Motor neuron (in vitro differentiated cells): ENCODE results near the gene DCAF8. TPM values are rescaled to one million over a fixed set of nuclear protein-coding genes. Genes with fewer than 3 reads are reported as not detected.

Experiments
- ATAC-seq, 8 experiments: fragments of 200-7000 bp; cut with Tn5 transposase; replicated peaks in 6 of 8; 2 replicates each; pipeline ENCODE4 v1.8.0; 2021; ENCODE audit warnings: mild to moderate bottlenecking in 8 of 8, moderate library complexity in 8 of 8
- H3K27ac ChIP-seq, 2 donors: fragments of 250-450 bp; sonication (Bioruptor Pico); 2 replicates each; pipeline ENCODE4 v1.9.0; 2021; ENCODE audit warnings: antibody characterized with exemption in 2 of 2, mild to moderate bottlenecking in 2 of 2, moderate library complexity in 1 of 2
- H3K4me1 ChIP-seq, 2 donors: fragments of 250-450 bp; sonication (Bioruptor Pico); replicated peaks in 1 of 2; 2 replicates each; pipeline ENCODE4 v1.6.1; 2021; ENCODE audit warnings: antibody characterized with exemption in 2 of 2, mild to moderate bottlenecking in 2 of 2, moderate library complexity in 1 of 2
- H3K4me3 ChIP-seq, 5 donors: fragments of 250-450 bp; sonication (Bioruptor Pico); 2 replicates each; pipeline ENCODE4 v1.9.0; 2021; ENCODE audit warnings: antibody characterized with exemption in 5 of 5, mild to moderate bottlenecking in 5 of 5, moderate library complexity in 4 of 5
- WGBS, 10 experiments: fragments of 450-650 bp; shearing (Covaris generic); methylation state at CpG; one replicate each; pipeline ENCODE4 v1.0.0; 2022; 5-methylcytosine and 5-hydroxymethylcytosine counted together
- in situ Hi-C, 9 experiments: fragments of 400-800 bp; cut with MboI; loops; one replicate each; pipeline ENCODE4 v1.15.0; 2021; ENCODE audit warnings: low sequenced_read_pairs in 9 of 9, low pct_unique_long_range_greater_than_20kb in 2 of 9; ENCODE audit not compliant: unreplicated experiment in 9 of 9
- total RNA-seq, 8 experiments: library from RNA; unstranded; fragments of 300-600 nt; gene quantifications; 2 replicates each; pipeline versions ENCODE4 v1.2.3 to v1.2.4, GENCODE V29; 2022

DCAF8 gene
- total RNA-seq, 8 experiments from 2014 or later: 81.9 to 232 (median 129) TPM

GRCh38 chr1:160284782-160285344, 22.5 kb upstream of the DCAF8 start, which contains the start of gene PEX19:
TSS of gene PEX19 (minus strand) at chr1:160285133. CDS start at chr1:160285124, 9 bp downstream.
- H3K4me1 ChIP-seq: peaks cover 7 to 9% of the 10 kb centered on the region in 2 donors
- 0 to 3% (median 0%) methylated on average over 2 to 19 of the region's 27 CpGs; no CpG with 5 or more reads in 1 of the 10 experiments for WGBS, 10 experiments
- ATAC-seq: peak; percentile 95 to 100 (median 99)
- peak within 1 kb of the TSS; percentile 63 to 75 for H3K27ac ChIP-seq
- peak within 1 kb of the TSS; percentile 72 to 95 (median 87) for H3K4me3 ChIP-seq
- in situ Hi-C loops: no loop called here

- 0 to 8% (median 5%) methylated on average over 7 to 15 of the region's 15 CpGs; no CpG with 5 or more reads in 2 of the 10 experiments for WGBS, 10 experiments
- peak; percentile 44 to 68 (median 56) for ATAC-seq
- Histone ChIP-seq H3K27ac (peak overlapping the region; percentile 63 to 75), H3K4me3 (peak overlapping the region; percentile 72 to 95 (median 87)), H3K4me1 (peaks cover 7 to 9% of the 10 kb centered on the region in 2 donors)
- in situ Hi-C loops: no loop called here
Measured at GRCh38 chr1:160284220-160284781, 22.0 kb upstream of the DCAF8 start.

- 75 to 94% (median 89%) methylated on average over 1 to 7 of the region's 7 CpGs; no CpG with 5 or more reads in 1 of the 10 experiments for WGBS, 10 experiments
- Histone ChIP-seq H3K4me3 (no peak overlapping the region), H3K4me1 (peaks cover 7 to 9% of the 10 kb centered on the region in 2 donors), H3K27ac (no peak overlapping the region)
- ATAC-seq: no peak
- in situ Hi-C loops: no loop called here
Measured at GRCh38 chr1:160282807-160283206, 20.5 kb upstream of the DCAF8 start.

- Histone ChIP-seq H3K27ac (no peak overlapping the region), H3K4me3 (no peak overlapping the region), H3K4me1 (no peaks in the 10 kb centered on the region)
- 88 to 100% (median 92%) methylated on average over 2 to 4 of the region's 4 CpGs; no CpG with 5 or more reads in 4 of the 10 experiments for WGBS, 10 experiments
- in situ Hi-C loops: no loop called here
- ATAC-seq: no peak
Measured at GRCh38 chr1:160277987-160278386, 15.6 kb upstream of the DCAF8 start.

GRCh38 chr1:160277330-160277729, 15.0 kb upstream of the DCAF8 start:
- no peak overlapping the region for H3K27ac ChIP-seq
- in situ Hi-C loops: no loop called here
- 80 to 100% (median 100%) methylated on average over 1 to 2 of the region's 2 CpGs; no CpG with 5 or more reads in 2 of the 10 experiments for WGBS, 10 experiments
- H3K4me1 ChIP-seq: no peaks in the 10 kb centered on the region
- ATAC-seq: no peak
- H3K4me3 ChIP-seq: no peak overlapping the region

GRCh38 chr1:160271025-160271424, 8.7 kb upstream of the DCAF8 start:
- Histone ChIP-seq H3K4me3 (no peak overlapping the region), H3K27ac (no peak overlapping the region), H3K4me1 (no peaks in the 10 kb centered on the region)
- 83 to 100% (median 94%) methylated on average over 1 of the region's 1 CpG; no CpG with 5 or more reads in 6 of the 10 experiments for WGBS, 10 experiments
- no peak for ATAC-seq
- in situ Hi-C loops: no loop called here

- H3K27ac ChIP-seq: no peak overlapping the region
- in situ Hi-C loops: no loop called here
- no peak overlapping the region for H3K4me3 ChIP-seq
- peak in 3 of 8 experiments; percentile 44 to 74 (median 66) for ATAC-seq
- 37 to 88% (median 71%) methylated on average over 1 to 10 of the region's 10 CpGs for WGBS, 10 experiments
- H3K4me1 ChIP-seq: peaks cover 3 to 4% of the 10 kb centered on the region in 2 donors
Measured at GRCh38 chr1:160267284-160267991, 5.1 kb upstream of the DCAF8 start.

- Histone ChIP-seq H3K27ac (no peak overlapping the region), H3K4me1 (peaks cover 11 to 17% of the 10 kb centered on the region in 2 donors), H3K4me3 (no peak overlapping the region)
- in situ Hi-C loops: no loop called here
- ATAC-seq: no peak
- WGBS, 10 experiments: 44 to 90% (median 81%) methylated on average over 2 to 4 of the region's 4 CpGs
Measured at GRCh38 chr1:160264795-160265307, 2.5 kb upstream of the DCAF8 start.

- ATAC-seq: peak; percentile 4 to 47 (median 19)
- WGBS, 10 experiments: 0 to 10% (median 0%) methylated on average over 2 to 8 of the region's 8 CpGs; no CpG with 5 or more reads in 1 of the 10 experiments
- peaks cover 13 to 23% of the 10 kb centered on the region in 2 donors for H3K4me1 ChIP-seq
- in situ Hi-C loops: no loop called here
- H3K27ac ChIP-seq: peak overlapping the region; percentile 91 to 98
- H3K4me3 ChIP-seq: peak overlapping the region; percentile 55 to 84 (median 77)
Measured at GRCh38 chr1:160261556-160261892, 825 bp downstream of the DCAF8 start.

- WGBS, 10 experiments: 14 to 93% (median 38%) methylated on average over 2 to 6 of the region's 6 CpGs
- peaks cover 13 to 28% of the 10 kb centered on the region in 2 donors for H3K4me1 ChIP-seq
- in situ Hi-C loops: no loop called here
- peak in 1 of 8 experiments; percentile 23 for ATAC-seq
- H3K27ac ChIP-seq: peak overlapping the region in 1 of 2 donors; percentile 98
- peak overlapping the region; percentile 55 to 84 (median 77) for H3K4me3 ChIP-seq
Measured at GRCh38 chr1:160260406-160261382, 1.7 kb downstream of the DCAF8 start.

- 89 to 100% (median 98%) methylated on average over 2 to 7 of the region's 7 CpGs; no CpG with 5 or more reads in 1 of the 10 experiments for WGBS, 10 experiments
- in situ Hi-C loops: no loop called here
- no peak for ATAC-seq
- peaks cover 13 to 28% of the 10 kb centered on the region in 2 donors for H3K4me1 ChIP-seq
- no peak overlapping the region for H3K4me3 ChIP-seq
- no peak overlapping the region for H3K27ac ChIP-seq
Measured at GRCh38 chr1:160258177-160258798, 4.1 kb downstream of the DCAF8 start.
